SU-DHL-6 (cell line): Measurements from ENCODE around the gene IKZF2.

Experiments
- H2AFZ ChIP-seq: fragments of 200-600 bp; sonication (generic); 2 replicates; pipeline ENCODE4 v1.6.1; 2014; ENCODE audit warnings: low read depth, mild to moderate bottlenecking, moderate library complexity, mixed read lengths, antibody characterized with exemption, low read length; ENCODE audit not compliant: severe bottlenecking
- H3F3A ChIP-seq: fragments of 200-600 bp; shearing (Covaris generic); 2 replicates; pipeline ENCODE4 v1.6.0; 2016; ENCODE audit warnings: antibody characterized with exemption, mild to moderate bottlenecking; ENCODE audit not compliant: insufficient read depth
- H3K27ac ChIP-seq: fragments of 200-600 bp; sonication (generic); 2 replicates; pipeline ENCODE4 v1.5.1; 2016; ENCODE audit warnings: low read depth, mild to moderate bottlenecking, low read length, moderate library complexity, mixed read lengths
- H3K27me3 ChIP-seq: fragments of 200-600 bp; sonication (generic), shearing (Covaris generic); 2 replicates; pipeline ENCODE4 v1.6.0; 2014; ENCODE audit warnings: mild to moderate bottlenecking, low read length
- H3K36me3 ChIP-seq: fragments of 200-600 bp; sonication (generic); 2 replicates; pipeline ENCODE4 v1.6.1; 2014; ENCODE audit warnings: mild to moderate bottlenecking, low read length, mixed read lengths
- H3K4me2 ChIP-seq: fragments of 300-600, 200-600 bp; shearing (Covaris generic), sonication (generic); 2 replicates; pipeline ENCODE4 v1.6.0; 2014; ENCODE audit warnings: low read length, low read depth, mild to moderate bottlenecking; ENCODE audit not compliant: poor library complexity, severe bottlenecking
- H3K4me3 ChIP-seq: fragments of 200-600 bp; sonication (generic); 2 replicates; pipeline ENCODE4 v1.5.1; 2014; ENCODE audit warnings: antibody characterized with exemption, low read length, mild to moderate bottlenecking, mixed read lengths; ENCODE audit not compliant: insufficient read depth, poor library complexity, severe bottlenecking
- H3K79me2 ChIP-seq: fragments of 200-600 bp; sonication (generic); 2 replicates; pipeline ENCODE4 v1.6.1; 2014; ENCODE audit warnings: mild to moderate bottlenecking, low read length, moderate library complexity; ENCODE audit not compliant: insufficient read depth
- H3K9ac ChIP-seq: fragments of 200-600 bp; sonication (generic); 2 replicates; pipeline ENCODE4 v1.7.0; 2014; ENCODE audit warnings: mild to moderate bottlenecking, low read length
- H3K9me2 ChIP-seq: fragments of 200-600 bp; sonication (generic); replicated peaks from 2 replicates; pipeline ENCODE4 v1.6.1; 2014; ENCODE audit warnings: low read length; ENCODE audit not compliant: insufficient read depth
- H3K9me3 ChIP-seq: fragments of 200-600 bp; sonication (generic); 2 replicates; pipeline ENCODE4 v1.6.1; 2014; ENCODE audit warnings: low read length, mixed read lengths; ENCODE audit not compliant: insufficient read depth
- H4K20me1 ChIP-seq: fragments of 200-600 bp; sonication (generic); 2 replicates; pipeline ENCODE4 v1.6.1; 2014; ENCODE audit warnings: low read depth, mild to moderate bottlenecking, antibody characterized with exemption, low read length, moderate library complexity, mixed read lengths
- CTCF ChIP-seq: fragments of 200-600 bp; sonication (generic); IDR thresholded peaks from one replicate; pipeline ENCODE4 v1.5.1; 2017; ENCODE audit warnings: antibody characterized with exemption, mild to moderate bottlenecking, low read length, moderate library complexity; ENCODE audit not compliant: insufficient read depth, poor library complexity, severe bottlenecking
- EZH2phosphoT487 ChIP-seq: fragments of 200-600 bp; sonication (generic), shearing (Covaris generic); conservative IDR thresholded peaks from 2 replicates; pipeline ENCODE4 v1.6.1; 2018; ENCODE audit warnings: mild to moderate bottlenecking, antibody characterized with exemption, low read length, moderate library complexity, mixed read lengths

IKZF2 gene

GRCh38 chr2:213016984-213017351, 134.4 kb downstream of the IKZF2 start:
- no peak overlapping the region for H2AFZ ChIP-seq
- no peak overlapping the region for H3K9ac ChIP-seq
- H3K9me3 ChIP-seq, result no peaks in the 10 kb centered on the region
- no peak overlapping the region for H3K4me2 ChIP-seq
- H3K9me2 ChIP-seq, result no peaks in the 10 kb centered on the region
- no peak for TF ChIP-seq CTCF
- TF ChIP-seq EZH2phosphoT487, result no peak
- peaks cover 56% of the 10 kb centered on the region for H3K36me3 ChIP-seq
- no peak overlapping the region for H3K4me3 ChIP-seq
- H3K27me3 ChIP-seq, result no peaks in the 10 kb centered on the region
- H3F3A ChIP-seq, result no peaks in the 10 kb centered on the region; the same call in 1 of the 2 replicates
- no peaks in the 10 kb centered on the region for H3K79me2 ChIP-seq
- H4K20me1 ChIP-seq, result no peaks in the 10 kb centered on the region
- H3K27ac ChIP-seq, result no peak overlapping the region

- Histone ChIP-seq H3K9ac (no peak overlapping the region), H3K9me2 (no peaks in the 10 kb centered on the region), H3K36me3 (peaks cover 51% of the 10 kb centered on the region), H3K27me3 (no peaks in the 10 kb centered on the region), H2AFZ (no peak overlapping the region), H3K4me3 (no peak overlapping the region), H3K4me2 (no peak overlapping the region), H3F3A (no peaks in the 10 kb centered on the region; the same call in 1 of the 2 replicates), H3K9me3 (no peaks in the 10 kb centered on the region), H3K27ac (no peak overlapping the region), H4K20me1 (no peaks in the 10 kb centered on the region), H3K79me2 (no peaks in the 10 kb centered on the region)
- TF ChIP-seq EZH2phosphoT487 (no peak), CTCF (no peak)
These were observed 135.0 kb downstream of the IKZF2 start for GRCh38 chr2:213016166-213016983.

GRCh38 chr2:213015387-213016165, 135.8 kb downstream of the IKZF2 start:
- Histone ChIP-seq H3K4me2 (no peak overlapping the region), H3K9ac (no peak overlapping the region), H3K9me3 (no peaks in the 10 kb centered on the region), H3K79me2 (no peaks in the 10 kb centered on the region), H3F3A (no peaks in the 10 kb centered on the region; the same call in 1 of the 2 replicates), H3K36me3 (peaks cover 46% of the 10 kb centered on the region), H3K9me2 (no peaks in the 10 kb centered on the region), H2AFZ (no peak overlapping the region), H3K27ac (no peak overlapping the region), H3K4me3 (no peak overlapping the region), H3K27me3 (no peaks in the 10 kb centered on the region), H4K20me1 (no peaks in the 10 kb centered on the region)
- no peak for TF ChIP-seq CTCF
- TF ChIP-seq EZH2phosphoT487, result no peak
